ENCODE results near the gene DLG2.

GRCh38 chr11:84901991-84902390 is 725.2 kb downstream of the DLG2 start:
- TF ChIP-seq CTCF (IDR thresholded peaks at IDR 0.05) (no peak), POLR2AphosphoS5 (IDR thresholded peaks at IDR 0.05) (no peak), POLR2A (IDR thresholded peaks at IDR 0.05) (no peak)
